ENCODE data around the gene DQX1.
A peak's percentile ranks its signal among the peaks of the same experiment; 100 is the strongest.

GRCh38 chr2:74529357-74530238, 3.6 kb upstream of the DQX1 start, which contains the start of the genes AUP1 and HTRA2:
- TF ChIP-seq POLR2A (IDR thresholded peaks at IDR 0.05; ENCODE audit: low read depth, low read length) (peak; percentile 93), CTCF (conservative IDR thresholded peaks at IDR 0.05; ENCODE audit: low read depth, low read length) (no peak), MAFK (IDR thresholded peaks at IDR 0.05; ENCODE audit: low read depth, low read length) (no peak), RAD21 (IDR thresholded peaks at IDR 0.05; ENCODE audit: low read length) (peak; percentile 6), BHLHE40 (IDR thresholded peaks at IDR 0.05; ENCODE audit: low read depth, low read length) (0 out of 2 replicates have a peak, but pooled peaks have one; percentile 13), CEBPB (IDR thresholded peaks at IDR 0.05; ENCODE audit: low read depth, low read length) (no peak), MAZ (IDR thresholded peaks at IDR 0.05; ENCODE audit: borderline replicate concordance, low read depth, low read length) (peak; percentile 67; the same call in 1 of the 2 replicates), MXI1 (IDR thresholded peaks at IDR 0.05; ENCODE audit: borderline replicate concordance, low read depth, low read length) (peak; percentile 93), RFX5 (IDR thresholded peaks at IDR 0.05; ENCODE audit: low read depth, low read length) (no peak)

Measured in IMR-90 (cell line).